ENCODE measurements around the gene SPPL3. TPM values are rescaled to one million over a fixed set of nuclear protein-coding genes. Genes with fewer than 3 reads are reported as not detected.

SPPL3 gene
- total RNA-seq, 1 donor: 10.9 TPM

GRCh38 chr12:120830052-120830940, 73.9 kb downstream of the SPPL3 start:
- H3K27me3 ChIP-seq (ENCODE audit: insufficient read depth, low read length): no peaks in the 10 kb centered on the region
- H3K27ac ChIP-seq (ENCODE audit: low read depth, low read length): no peak overlapping the region
- no peak overlapping the region for H3K4me3 ChIP-seq (ENCODE audit: insufficient read depth, low read length)
- no peak for DNase-seq (ENCODE audit: insufficient read length, low spot score, missing footprints)
- no peak overlapping the region for H3K4me2 ChIP-seq (ENCODE audit: insufficient read depth, low read length)
- H4K20me1 ChIP-seq (ENCODE audit: insufficient read depth, low read length): peaks cover 49% of the 10 kb centered on the region
- no peaks in the 10 kb centered on the region for H3K36me3 ChIP-seq (ENCODE audit: insufficient read depth, low read length)
- H3K79me2 ChIP-seq (ENCODE audit: insufficient read depth, low read length): peaks cover 54% of the 10 kb centered on the region
- H3K4me1 ChIP-seq (ENCODE audit: insufficient read depth, low read length): peaks cover 9% of the 10 kb centered on the region
- H3K9me3 ChIP-seq (ENCODE audit: low read depth, low read length): no peaks in the 10 kb centered on the region
- TF ChIP-seq CTCF (IDR thresholded peaks at IDR 0.05; ENCODE audit: extremely low read depth, low read depth, low read length): no peak
- H2AFZ ChIP-seq (ENCODE audit: low read length): no peak overlapping the region

GRCh38 chr12:120826335-120826734, 77.8 kb downstream of the SPPL3 start:
- no peak for DNase-seq (ENCODE audit: insufficient read length, low spot score, missing footprints)
- Histone ChIP-seq H3K36me3 (ENCODE audit: insufficient read depth, low read length) (no peaks in the 10 kb centered on the region), H2AFZ (ENCODE audit: low read length) (no peak overlapping the region), H3K4me1 (ENCODE audit: insufficient read depth, low read length) (no peaks in the 10 kb centered on the region), H3K4me3 (ENCODE audit: insufficient read depth, low read length) (no peak overlapping the region), H3K9me3 (ENCODE audit: low read depth, low read length) (no peaks in the 10 kb centered on the region), H3K4me2 (ENCODE audit: insufficient read depth, low read length) (no peak overlapping the region), H3K27ac (ENCODE audit: low read depth, low read length) (no peak overlapping the region), H3K27me3 (ENCODE audit: insufficient read depth, low read length) (no peaks in the 10 kb centered on the region), H4K20me1 (ENCODE audit: insufficient read depth, low read length) (peaks cover 27% of the 10 kb centered on the region), H3K79me2 (ENCODE audit: insufficient read depth, low read length) (peaks cover 58% of the 10 kb centered on the region)
- TF ChIP-seq CTCF (IDR thresholded peaks at IDR 0.05; ENCODE audit: extremely low read depth, low read depth, low read length): no peak

- Histone ChIP-seq H3K4me1 (ENCODE audit: insufficient read depth, low read length) (no peaks in the 10 kb centered on the region), H3K27ac (ENCODE audit: low read depth, low read length) (no peak overlapping the region), H3K4me3 (ENCODE audit: insufficient read depth, low read length) (no peak overlapping the region), H2AFZ (ENCODE audit: low read length) (no peak overlapping the region), H3K27me3 (ENCODE audit: insufficient read depth, low read length) (no peaks in the 10 kb centered on the region), H3K36me3 (ENCODE audit: insufficient read depth, low read length) (no peaks in the 10 kb centered on the region), H3K9me3 (ENCODE audit: low read depth, low read length) (no peaks in the 10 kb centered on the region), H3K79me2 (ENCODE audit: insufficient read depth, low read length) (peaks cover 60% of the 10 kb centered on the region), H3K4me2 (ENCODE audit: insufficient read depth, low read length) (no peak overlapping the region), H4K20me1 (ENCODE audit: insufficient read depth, low read length) (peaks cover 26% of the 10 kb centered on the region)
- no peak for TF ChIP-seq CTCF (IDR thresholded peaks at IDR 0.05; ENCODE audit: extremely low read depth, low read depth, low read length)
- no peak for DNase-seq (ENCODE audit: insufficient read length, low spot score, missing footprints)
These were observed 78.8 kb downstream of the SPPL3 start for GRCh38 chr12:120825337-120825736.

GRCh38 chr12:120822832-120823503, 81.2 kb downstream of the SPPL3 start:
- Histone ChIP-seq H3K27ac (ENCODE audit: low read depth, low read length) (no peak overlapping the region), H3K4me1 (ENCODE audit: insufficient read depth, low read length) (no peaks in the 10 kb centered on the region), H3K4me2 (ENCODE audit: insufficient read depth, low read length) (no peak overlapping the region), H3K9me3 (ENCODE audit: low read depth, low read length) (no peaks in the 10 kb centered on the region), H2AFZ (ENCODE audit: low read length) (no peak overlapping the region), H3K36me3 (ENCODE audit: insufficient read depth, low read length) (no peaks in the 10 kb centered on the region), H3K79me2 (ENCODE audit: insufficient read depth, low read length) (peaks cover 65% of the 10 kb centered on the region), H3K4me3 (ENCODE audit: insufficient read depth, low read length) (no peak overlapping the region), H4K20me1 (ENCODE audit: insufficient read depth, low read length) (peaks cover 32% of the 10 kb centered on the region), H3K27me3 (ENCODE audit: insufficient read depth, low read length) (no peaks in the 10 kb centered on the region)
- DNase-seq (ENCODE audit: insufficient read length, low spot score, missing footprints): no peak
- no peak for TF ChIP-seq CTCF (IDR thresholded peaks at IDR 0.05; ENCODE audit: extremely low read depth, low read depth, low read length)

All from osteoblast (primary cell).